Measurements from ENCODE around the gene DRD2. TPM values are rescaled to one million over a fixed set of nuclear protein-coding genes. Genes with fewer than 3 reads are reported as not detected.

The DRD2 gene
- total RNA-seq, 1 donor from 2014 or later = not detected

DNA sequence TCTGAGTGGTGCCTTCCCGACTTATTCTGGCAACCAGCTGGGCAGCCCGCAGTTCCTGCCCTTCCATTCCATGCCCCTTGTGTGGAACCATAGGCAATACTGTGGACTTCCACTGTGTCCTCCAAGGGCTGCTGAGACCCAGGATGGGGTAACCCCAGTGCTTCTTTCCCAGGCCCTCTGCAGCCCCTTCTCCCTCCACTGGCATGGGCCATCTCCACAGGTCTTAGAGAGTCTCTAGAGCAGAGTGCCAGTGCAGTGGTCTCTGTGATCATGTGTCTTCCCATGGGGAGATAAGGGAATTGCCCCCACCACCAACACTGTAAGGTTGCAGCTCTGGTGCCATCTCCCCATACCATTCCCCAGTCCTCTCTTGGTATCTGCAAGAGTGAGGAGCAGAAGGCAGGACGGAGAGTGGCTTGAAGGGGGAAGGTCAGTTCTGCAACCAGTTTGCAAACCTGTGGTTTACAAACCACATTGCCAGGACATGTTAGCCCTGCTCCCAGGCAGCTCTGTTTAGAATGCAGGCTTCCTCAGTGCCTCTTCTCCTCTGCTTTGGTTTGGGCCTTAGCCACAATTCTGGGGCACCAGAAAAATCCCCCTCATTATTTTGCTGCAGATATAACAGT is 20.9 kb upstream of the DRD2 start:
- Mint-ChIP-seq H3K4me1 (ENCODE audit: low read depth) (no peaks in the 10 kb centered on the region), H3K36me3 (ENCODE audit: low read depth) (no peaks in the 10 kb centered on the region), H3K9me3 (ENCODE audit: low read depth) (no peaks in the 10 kb centered on the region), H3K27ac (ENCODE audit: unreplicated experiment) (no peak overlapping the region), H3K4me3 (ENCODE audit: unreplicated experiment) (no peak overlapping the region), H3K27me3 (ENCODE audit: low read depth) (peaks cover 40% of the 10 kb centered on the region)
- TF ChIP-seq, protein P1, sequence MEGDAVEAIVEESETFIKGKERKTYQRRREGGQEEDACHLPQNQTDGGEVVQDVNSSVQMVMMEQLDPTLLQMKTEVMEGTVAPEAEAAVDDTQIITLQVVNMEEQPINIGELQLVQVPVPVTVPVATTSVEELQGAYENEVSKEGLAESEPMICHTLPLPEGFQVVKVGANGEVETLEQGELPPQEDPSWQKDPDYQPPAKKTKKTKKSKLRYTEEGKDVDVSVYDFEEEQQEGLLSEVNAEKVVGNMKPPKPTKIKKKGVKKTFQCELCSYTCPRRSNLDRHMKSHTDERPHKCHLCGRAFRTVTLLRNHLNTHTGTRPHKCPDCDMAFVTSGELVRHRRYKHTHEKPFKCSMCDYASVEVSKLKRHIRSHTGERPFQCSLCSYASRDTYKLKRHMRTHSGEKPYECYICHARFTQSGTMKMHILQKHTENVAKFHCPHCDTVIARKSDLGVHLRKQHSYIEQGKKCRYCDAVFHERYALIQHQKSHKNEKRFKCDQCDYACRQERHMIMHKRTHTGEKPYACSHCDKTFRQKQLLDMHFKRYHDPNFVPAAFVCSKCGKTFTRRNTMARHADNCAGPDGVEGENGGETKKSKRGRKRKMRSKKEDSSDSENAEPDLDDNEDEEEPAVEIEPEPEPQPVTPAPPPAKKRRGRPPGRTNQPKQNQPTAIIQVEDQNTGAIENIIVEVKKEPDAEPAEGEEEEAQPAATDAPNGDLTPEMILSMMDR (IDR thresholded peaks at IDR 0.05) = no peak
- DNase-seq (ENCODE audit: low spot score) = no peak

DNA sequence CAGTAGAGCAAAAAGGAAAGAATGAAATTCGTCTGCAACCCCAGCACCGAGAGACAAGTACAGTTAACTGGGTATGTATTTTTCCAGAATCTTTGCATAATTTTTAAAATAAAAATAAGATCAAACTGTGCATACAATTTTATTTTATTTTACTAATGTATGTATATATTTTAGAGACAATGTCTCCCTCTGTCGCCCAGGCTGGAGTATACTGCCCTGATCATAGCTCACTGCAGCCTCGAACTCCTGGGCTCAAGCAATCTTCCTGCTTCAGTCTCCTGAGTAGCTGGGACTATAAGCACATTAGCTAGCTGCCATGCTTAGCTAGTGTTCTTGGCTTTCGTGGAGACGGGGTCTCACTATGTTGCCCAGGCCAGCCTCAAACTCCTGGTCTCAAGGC is 18.8 kb upstream of the DRD2 start:
- Mint-ChIP-seq H3K36me3 (ENCODE audit: low read depth) (no peaks in the 10 kb centered on the region), H3K27ac (ENCODE audit: unreplicated experiment) (no peak overlapping the region), H3K9me3 (ENCODE audit: low read depth) (no peaks in the 10 kb centered on the region), H3K27me3 (ENCODE audit: low read depth) (peaks cover 36% of the 10 kb centered on the region), H3K4me3 (ENCODE audit: unreplicated experiment) (no peak overlapping the region), H3K4me1 (ENCODE audit: low read depth) (no peaks in the 10 kb centered on the region)
- no peak for DNase-seq (ENCODE audit: low spot score)
- TF ChIP-seq, protein P1 (IDR thresholded peaks at IDR 0.05) = no peak

DNA sequence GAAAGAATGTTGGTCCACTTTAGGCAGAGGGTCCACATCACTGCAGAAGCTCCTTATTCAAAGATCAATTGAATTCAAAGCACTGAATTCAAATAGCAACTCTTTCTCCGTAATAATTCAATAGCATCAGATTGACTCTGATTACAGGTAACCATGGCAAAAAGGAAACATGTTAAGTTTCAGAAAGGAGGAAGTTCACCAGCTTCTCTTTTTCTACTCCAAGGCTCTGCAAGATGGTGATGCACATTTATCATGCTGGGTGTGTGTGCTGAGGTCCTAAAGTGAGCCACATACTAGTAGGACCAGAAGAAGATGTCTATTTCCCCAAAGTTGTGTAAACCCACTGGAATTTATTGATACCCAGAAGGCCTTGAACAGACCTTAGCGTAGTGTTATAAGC is 18.0 kb upstream of the DRD2 start:
- no peaks in the 10 kb centered on the region for H3K36me3 Mint-ChIP-seq (ENCODE audit: low read depth)
- H3K27me3 Mint-ChIP-seq (ENCODE audit: low read depth) = peaks cover 36% of the 10 kb centered on the region
- no peak overlapping the region for H3K4me3 Mint-ChIP-seq (ENCODE audit: unreplicated experiment)
- H3K9me3 Mint-ChIP-seq (ENCODE audit: low read depth) = no peaks in the 10 kb centered on the region
- H3K27ac Mint-ChIP-seq (ENCODE audit: unreplicated experiment) = no peak overlapping the region
- TF ChIP-seq, protein P1 (IDR thresholded peaks at IDR 0.05) = no peak
- no peaks in the 10 kb centered on the region for H3K4me1 Mint-ChIP-seq (ENCODE audit: low read depth)
- DNase-seq (ENCODE audit: low spot score) = no peak

DNA sequence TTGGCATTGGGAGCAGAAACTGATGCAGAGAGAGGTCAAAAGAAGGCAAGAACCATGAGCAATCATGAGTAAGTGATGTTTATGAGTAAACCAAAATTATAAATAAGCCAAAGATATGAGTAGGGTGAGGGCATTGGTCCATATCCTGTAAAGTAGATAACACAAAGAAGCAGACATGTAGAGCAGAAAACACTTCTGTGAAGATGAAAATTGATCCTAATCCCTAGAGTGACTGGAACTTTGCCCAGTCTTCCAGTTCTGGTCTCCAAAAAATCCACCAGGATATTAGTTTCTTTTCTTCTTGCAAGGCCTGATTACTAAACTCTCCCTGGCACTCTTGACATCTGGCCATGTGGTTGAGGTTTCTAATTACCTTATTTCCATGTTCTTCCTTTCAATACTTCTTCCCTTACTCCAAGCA is 13.7 kb upstream of the DRD2 start:
- H3K4me1 Mint-ChIP-seq (ENCODE audit: low read depth) = no peaks in the 10 kb centered on the region
- H3K27me3 Mint-ChIP-seq (ENCODE audit: low read depth) = peaks cover 10% of the 10 kb centered on the region
- no peaks in the 10 kb centered on the region for H3K9me3 Mint-ChIP-seq (ENCODE audit: low read depth)
- DNase-seq (ENCODE audit: low spot score) = no peak
- H3K4me3 Mint-ChIP-seq (ENCODE audit: unreplicated experiment) = no peak overlapping the region
- no peaks in the 10 kb centered on the region for H3K36me3 Mint-ChIP-seq (ENCODE audit: low read depth)
- H3K27ac Mint-ChIP-seq (ENCODE audit: unreplicated experiment) = no peak overlapping the region
- TF ChIP-seq, protein P1 (IDR thresholded peaks at IDR 0.05) = no peak

DNA sequence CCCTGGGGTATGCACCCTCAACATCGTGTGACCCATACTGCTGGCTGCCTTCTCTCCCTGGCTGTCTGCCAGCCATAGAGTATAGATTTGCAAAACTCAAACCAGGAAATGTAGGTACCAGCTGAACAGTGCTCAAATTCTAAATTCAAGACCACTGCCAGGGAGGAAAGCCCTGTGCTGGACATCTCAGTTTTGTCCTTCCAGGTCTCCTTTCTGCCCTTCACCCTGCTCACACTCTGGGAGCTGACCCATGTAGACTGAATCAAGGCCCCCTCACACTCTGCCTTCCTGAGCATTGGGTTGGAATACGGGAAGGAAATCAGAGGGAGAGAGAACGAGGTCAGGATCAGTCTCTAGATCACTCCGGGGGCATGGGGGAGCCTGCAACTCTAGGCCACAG is 12.4 kb upstream of the DRD2 start:
- Mint-ChIP-seq H3K27ac (ENCODE audit: unreplicated experiment) (no peak overlapping the region), H3K27me3 (ENCODE audit: low read depth) (peaks cover 7% of the 10 kb centered on the region), H3K36me3 (ENCODE audit: low read depth) (no peaks in the 10 kb centered on the region), H3K9me3 (ENCODE audit: low read depth) (no peaks in the 10 kb centered on the region), H3K4me1 (ENCODE audit: low read depth) (no peaks in the 10 kb centered on the region), H3K4me3 (ENCODE audit: unreplicated experiment) (no peak overlapping the region)
- DNase-seq (ENCODE audit: low spot score) = no peak
- TF ChIP-seq, protein P1 (IDR thresholded peaks at IDR 0.05) = no peak
